HepG2 (cell line): ENCODE results near the gene CNOT6. TPM values are rescaled to one million over a fixed set of nuclear protein-coding genes. Genes with fewer than 3 reads are reported as not detected.

Experiments used
- ATAC-seq: fragments of 200-7000 bp; cut with Tn5 transposase; 3 replicates; pipeline ENCODE4 v1.9.1; 2020; ENCODE audit warnings: mild to moderate bottlenecking, moderate library complexity
- Bru-seq: library from RNA; stranded (reverse); fragments of 400-500 nt; gene quantifications from one replicate; lab custom pipeline; 2021; lab: Mats Ljungman, UMichigan
- BruChase-seq, 2 experiments: library from RNA; stranded (reverse); fragments of 400-500 nt; gene quantifications; one replicate each; lab custom pipeline; 2021; lab: Mats Ljungman, UMichigan
- BruUV-seq: library from RNA; stranded (reverse); fragments of 400-500 nt; replicated peaks from 2 replicates; lab custom pipeline; 2021; lab: Mats Ljungman, UMichigan
- CTCF ChIA-PET: fragments of 300-600 bp; formaldehyde crosslinking; extraction: SDS; loops from one replicate; lab custom pipeline; 2021; ENCODE audit warnings: low total read pairs, inconsistent platforms, low intra/inter-chr PET ratio; lab: Yijun Ruan, JAX
- POLR2A ChIA-PET: fragments of 350-600 bp; sonication (Branson Sonifier 250); formaldehyde crosslinking; loops from one replicate; lab custom pipeline; 2020; ENCODE audit warnings: antibody characterized with exemption, inconsistent platforms; lab: Yijun Ruan, JAX
- DNase-seq: peaks from one replicate; pipeline ENCODE4 v3.0.0-alpha.2; 2015; ENCODE audit warnings: low spot score
- FAIRE-seq: peaks from 3 replicates; lab custom pipeline; 2011; peaks lifted over from hg19 to GRCh38; lab: Jason Lieb, UNC
- H2AFZ ChIP-seq: one replicate; pipeline ENCODE4 v1.6.1; 2011; ENCODE audit warnings: low read length, inconsistent platforms
- H3K27ac ChIP-seq: fragments of 300-600 bp; 3 replicates; pipeline ENCODE4 v1.8.0; 2011; ENCODE audit warnings: mixed run types, mild to moderate bottlenecking, mixed read lengths, low read length, inconsistent platforms; ENCODE audit not compliant: insufficient read depth; ENCODE audit errors: extremely low read length
- H3K27me3 ChIP-seq, 2 experiments: fragments of 200-600 bp in 1 of 2; 2 replicates in 1 of 2; 3 replicates in 1 of 2; pipeline versions ENCODE4 v1.6.0 to v1.8.0; 2011; ENCODE audit warnings: low read length in 2 of 2, mild to moderate bottlenecking in 2 of 2, moderate library complexity in 2 of 2, inconsistent platforms in 1 of 2; ENCODE audit not compliant: insufficient read depth in 2 of 2, control insufficient read depth in 1 of 2
- H3K36me3 ChIP-seq, 2 experiments: fragments of 200-600 bp in 1 of 2; replicated peaks in 1 of 2; 2 replicates in 1 of 2; 3 replicates in 1 of 2; pipeline versions ENCODE4 v1.5.1 to v1.8.0; 2011; ENCODE audit warnings: low read length in 2 of 2, inconsistent platforms in 1 of 2; ENCODE audit not compliant: insufficient read depth in 2 of 2, control insufficient read depth in 1 of 2
- H3K4me1 ChIP-seq: 2 replicates; pipeline ENCODE4 v1.5.1; 2012; ENCODE audit warnings: low read length, inconsistent platforms; ENCODE audit not compliant: insufficient read depth
- H3K4me2 ChIP-seq: 2 replicates; pipeline ENCODE4 v1.6.0; 2011; ENCODE audit warnings: low read depth, low read length, inconsistent platforms
- H3K4me3 ChIP-seq, 3 experiments: fragments of 200-600 bp in 1 of 3; sonication (generic), shearing (Covaris generic) in 1 of 3; replicated peaks in 1 of 3; 2 replicates each; pipeline ENCODE4 v1.5.1; 2011 to 2016; ENCODE audit warnings: low read length in 3 of 3, inconsistent platforms in 2 of 3, low read depth in 2 of 3, mild to moderate bottlenecking in 2 of 3, control low read depth in 1 of 3, mixed read lengths in 1 of 3; ENCODE audit not compliant: insufficient read depth in 1 of 3
- H3K79me2 ChIP-seq: one replicate; pipeline ENCODE4 v1.6.1; 2011; ENCODE audit warnings: low read length, inconsistent platforms; ENCODE audit not compliant: insufficient read depth
- H3K9ac ChIP-seq: 2 replicates; pipeline ENCODE4 v1.6.0; 2011; ENCODE audit warnings: mild to moderate bottlenecking, low read depth, low read length, inconsistent platforms; ENCODE audit not compliant: insufficient read depth
- H3K9me3 ChIP-seq: 2 replicates; pipeline ENCODE4 v1.5.1; 2012; ENCODE audit warnings: mild to moderate bottlenecking, low read length
- H4K20me1 ChIP-seq: 2 replicates; pipeline ENCODE4 v1.6.0; 2011; ENCODE audit warnings: inconsistent platforms, mild to moderate bottlenecking, low read length, moderate library complexity; ENCODE audit not compliant: insufficient read depth
- ARID5B ChIP-seq: IDR thresholded peaks from 2 replicates; pipeline ENCODE4 v1.4.0; 2020; ENCODE audit warnings: mild to moderate bottlenecking, missing genetic modification reagents
- ATF5 ChIP-seq: sonication (generic); formaldehyde crosslinking; IDR thresholded peaks from 2 replicates; pipeline ENCODE4 v1.4.0; 2020; ENCODE audit warnings: mild to moderate bottlenecking, low read depth, missing genetic modification reagents
- ETS1 ChIP-seq: sonication (generic); formaldehyde crosslinking; IDR thresholded peaks from 2 replicates; pipeline ENCODE4 v1.4.0; 2020; ENCODE audit warnings: missing genetic modification reagents
- HDAC2 ChIP-seq: sonication (generic); formaldehyde crosslinking; IDR thresholded peaks from 2 replicates; pipeline ENCODE4 v1.4.0; 2020; ENCODE audit warnings: missing genetic modification reagents
- HOXD1 ChIP-seq: sonication (generic); formaldehyde crosslinking; IDR thresholded peaks from 2 replicates; pipeline ENCODE4 v1.5.0; 2020; ENCODE audit warnings: missing genetic modification reagents
- MED13 ChIP-seq: sonication (generic); formaldehyde crosslinking; IDR thresholded peaks from 2 replicates; pipeline ENCODE4 v1.5.0; 2020; ENCODE audit warnings: missing genetic modification reagents
- NCOR1 ChIP-seq: fragments of 200-600 bp; sonication (generic); IDR thresholded peaks from 2 replicates; pipeline ENCODE4 v1.7.0; 2017; ENCODE audit warnings: antibody characterized with exemption, low read length, borderline replicate concordance
- TBP ChIP-seq: sonication (generic); formaldehyde crosslinking; IDR thresholded peaks from 2 replicates; pipeline ENCODE4 v1.5.0; 2020; ENCODE audit warnings: missing genetic modification reagents
- THRA ChIP-seq: sonication (generic); formaldehyde crosslinking; IDR thresholded peaks from 2 replicates; pipeline ENCODE4 v1.4.0; 2020; ENCODE audit warnings: missing genetic modification reagents, borderline replicate concordance
- ZNF644 ChIP-seq: IDR thresholded peaks from 2 replicates; pipeline ENCODE4 v1.6.1; 2016; ENCODE audit warnings: low read depth
- ZZZ3 ChIP-seq: sonication (generic); formaldehyde crosslinking; IDR thresholded peaks from 2 replicates; pipeline ENCODE4 v1.4.0; 2020; ENCODE audit warnings: missing genetic modification reagents, mild to moderate bottlenecking, borderline replicate concordance
- WGBS: methylation state at CpG from one replicate; pipeline ENCODE4 v1.1.6; 2017; ENCODE audit warnings: low lambda C conversion rate; 5-methylcytosine and 5-hydroxymethylcytosine counted together
- in situ Hi-C: cut with HindIII; loops from 2 replicates; pipeline ENCODE4 v1.10.0; 2017; ENCODE audit warnings: low pct_unique_long_range_greater_than_20kb; ENCODE audit not compliant: extremely low pct_ligation_motif_present
- intact Hi-C: fragments of 100-400 bp; cut with micrococcal nuclease; formaldehyde crosslinking; loops from one replicate; pipeline ENCODE4 v1.10.0; 2022; ENCODE audit not compliant: unreplicated experiment
- long read RNA-seq, 2 experiments: library from RNA in 1 of 2; library from polyadenylated mRNA in 1 of 2; stranded (forward) in 1 of 2; unstranded in 1 of 2; transcript quantifications; one replicate each; pipeline ENCODE4 v2.0.0, GENCODE V29; 2019 to 2022
- polyA minus RNA-seq, 3 experiments: library from RNA; depleted of rRNA, polyadenylated mRNA; stranded (reverse); fragments of >200 nt; gene quantifications; 2 replicates each; pipeline ENCODE4 v1.2.3, GENCODE V29; 2011; ENCODE audit warnings: low replicate concordance in 1 of 3
- polyA plus RNA-seq, 8 experiments: library from polyadenylated mRNA; depleted of rRNA in 3 of 8; stranded (reverse) in 7 of 8; unstranded in 1 of 8; fragments of >200 nt; fragmentation: Illumina TruSeq in 4 of 8; extraction: Trizol in 4 of 8; gene quantifications; 2 replicates each; pipeline versions ENCODE4 v1.2.1 to v1.2.3, GENCODE V29; 2011 to 2016; ENCODE audit warnings: low read depth in 4 of 8, missing spikeins in 1 of 8, mixed read lengths in 1 of 8; ENCODE audit not compliant: insufficient read depth in 1 of 8
- total RNA-seq, 5 experiments: library from RNA; depleted of rRNA; stranded (reverse); fragments of >200 nt; fragmentation: Illumina TruSeq; extraction: Trizol; gene quantifications; 2 replicates each; pipeline ENCODE4 v1.2.3, GENCODE V29; 2016; ENCODE audit warnings: low read depth in 1 of 5

CNOT6 gene
- total RNA-seq (2016; rRNA removed; fragmentation: Illumina TruSeq; extraction: Trizol) (8.8 and 20.9 TPM in 2 replicates), polyA plus RNA-seq (2011; rRNA removed) (8.2 and 9.1 TPM in 2 replicates), polyA minus RNA-seq (2011; rRNA and poly(A)+ RNA removed; ENCODE audit: low replicate concordance) (7.4 and 18.7 TPM in 2 replicates), Bru-seq, nascent RNA (percentile 81 among the genes with signal in this experiment), BruChase-seq, experiment 1, labeled RNA remaining after a 6-hour chase (percentile 85 among the genes with signal in this experiment), BruChase-seq, experiment 2, labeled RNA remaining after a 2-hour chase (percentile 83 among the genes with signal in this experiment)
- 4.0 and 5.8 TPM in 2 replicates for total RNA-seq (2016; cell fraction: cytosol; rRNA removed; fragmentation: Illumina TruSeq; extraction: Trizol; ENCODE audit: low read depth)
- 8.8 and 21.7 TPM in 2 replicates for total RNA-seq (2016; cell fraction: insoluble cytoplasmic fraction; rRNA removed; fragmentation: Illumina TruSeq; extraction: Trizol)
- 12.3 and 13.7 TPM in 2 replicates for total RNA-seq (2016; cell fraction: membrane; rRNA removed; fragmentation: Illumina TruSeq; extraction: Trizol)
- total RNA-seq (2016; cell fraction: nucleus; rRNA removed; fragmentation: Illumina TruSeq; extraction: Trizol), result 13.5 and 15.2 TPM in 2 replicates
- polyA plus RNA-seq (2011; cell fraction: cytosol; rRNA removed), result 4.1 and 6.7 TPM in 2 replicates
- 4.3 and 5.9 TPM in 2 replicates for polyA plus RNA-seq (2011; cell fraction: nucleus; rRNA removed)
- 9.5 and 13.5 TPM in 2 replicates for polyA plus RNA-seq (2012)
- 1.5 and 2.1 TPM in 2 replicates for polyA plus RNA-seq (2016; cell fraction: cytosol; fragmentation: Illumina TruSeq; extraction: Trizol; ENCODE audit: low read depth)
- 22.1 and 25.0 TPM in 2 replicates for polyA plus RNA-seq (2016; cell fraction: insoluble cytoplasmic fraction; fragmentation: Illumina TruSeq; extraction: Trizol; ENCODE audit: low read depth)
- polyA plus RNA-seq (2016; cell fraction: membrane; fragmentation: Illumina TruSeq; extraction: Trizol; ENCODE audit: low read depth), result 8.3 and 8.5 TPM in 2 replicates
- 17.3 and 18.4 TPM in 2 replicates for polyA plus RNA-seq (2016; cell fraction: nucleus; fragmentation: Illumina TruSeq; extraction: Trizol; ENCODE audit: insufficient read depth, low read depth)
- polyA minus RNA-seq (2011; cell fraction: cytosol; rRNA and poly(A)+ RNA removed), result 8.8 and 11.2 TPM in 2 replicates
- 13.7 and 17.5 TPM in 2 replicates for polyA minus RNA-seq (2011; cell fraction: nucleus; rRNA and poly(A)+ RNA removed)
- long read RNA-seq, experiment 1, partial matches to known transcripts, result 0 of 2 reads
- long read RNA-seq, experiment 1, other reads (novel, unspliced or antisense), result 2 of 2 reads
- long read RNA-seq, experiment 2, partial matches to known transcripts, result 2 of 27 reads
- long read RNA-seq, experiment 2, other reads (novel, unspliced or antisense), result 25 of 27 reads

- Histone ChIP-seq H3K36me3 (peaks cover 1 to 5% of the 10 kb centered on the region in 2 experiments; a peak in 1 of 5 replicates), H3K27me3 (no peaks in the 10 kb centered on the region; a peak in 1 of 5 replicates), H2AFZ (no peak within 1 kb of the TSS), H3K4me1 (peaks cover 45% of the 10 kb centered on the region), H3K9me3 (no peaks in the 10 kb centered on the region), H3K79me2 (peaks cover 42% of the 10 kb centered on the region), H3K27ac (peak within 1 kb of the TSS; percentile 95), H3K4me3 (peak within 1 kb of the TSS; percentile 77 to 99 (median 86)), H3K9ac (peak within 1 kb of the TSS; percentile 95), H4K20me1 (peaks cover 13% of the 10 kb centered on the region), H3K4me2 (peak within 1 kb of the TSS; percentile 86)
- WGBS, result 2% methylated on average over 17 of the region's 56 CpGs
- CTCF ChIA-PET, result no interaction called here
- FAIRE-seq (peak; percentile 60), DNase-seq (peak; percentile 80), ATAC-seq (peak; percentile 88)
- POLR2A ChIA-PET, result interaction anchor here (1.8 kb wide), 1 partner anchor 10 kb away, joined by 3 read pairs; no protein-coding TSS in a partner anchor
- BruUV-seq, result no TSS peak
- in situ Hi-C loops (no loop called here), intact Hi-C loops (no loop called here)
- TF ChIP-seq ZZZ3 (CRISPR knock-in tag) (no peak), THRA (CRISPR knock-in tag) (no peak), MED13 (CRISPR knock-in tag) (no peak), ARID5B (0 out of 2 replicates have a peak, but pooled peaks have one; percentile 16), TBP (CRISPR knock-in tag) (peak; percentile 81; the same call in 1 of the 2 replicates), NCOR1 (no peak), ZNF644 (no peak), HDAC2 (CRISPR knock-in tag) (peak; percentile 28), HOXD1 (peak; percentile 65; the same call in 1 of the 2 replicates), ATF5 (CRISPR knock-in tag) (no peak), ETS1 (CRISPR knock-in tag) (no peak)
Observed at GRCh38 chr5:180494060-180494509, at the start of gene CNOT6. Gene CNOT6, plus strand, starts transcription at chr5:180494379. Its CDS starts 34,898 bp downstream, at chr5:180529277.
